GM21717 (cell line): ENCODE data around the gene ZNF24.
A peak's percentile ranks its signal among the peaks of the same experiment; 100 is the strongest.

Experiments used
- ATAC-seq: cut with Tn5 transposase; IDR thresholded peaks from one replicate; pipeline ENCODE4 v1.9.1; 2021; ENCODE audit warnings: mild to moderate bottlenecking, moderate library complexity; ENCODE audit not compliant: unreplicated experiment

The ZNF24 gene

DNA sequence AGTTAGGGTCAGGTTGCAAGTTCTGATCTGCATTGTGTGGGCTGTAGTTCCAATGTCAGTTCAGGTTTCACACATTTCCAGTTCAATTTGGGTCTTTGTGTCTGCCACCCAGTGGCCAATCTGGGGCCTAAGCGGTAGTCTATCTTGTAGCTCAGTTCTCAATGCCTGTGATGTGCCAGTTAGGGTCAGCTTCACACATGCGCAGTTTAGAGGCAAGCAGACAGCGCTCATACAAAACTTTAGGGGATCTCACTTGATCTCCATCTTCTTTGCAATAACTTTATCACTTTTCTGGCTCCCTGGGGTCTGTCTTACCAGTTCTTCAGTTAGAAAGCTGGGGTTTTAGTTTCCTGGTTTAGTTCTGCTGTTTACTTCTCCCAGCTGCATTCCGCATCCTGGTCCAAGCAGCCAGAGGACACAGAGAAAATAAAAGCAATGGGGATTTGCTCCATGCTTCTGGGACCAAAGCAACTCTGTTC, 11.0 kb upstream of the ZNF24 start:
- peak; percentile 88 for ATAC-seq

- no peak for ATAC-seq
These were observed 8.6 kb upstream of the ZNF24 start for GRCh38 chr18:35352778-35353177.

GRCh38 chr18:35352283-35352682, 8.1 kb upstream of the ZNF24 start:
- ATAC-seq = no peak

DNA sequence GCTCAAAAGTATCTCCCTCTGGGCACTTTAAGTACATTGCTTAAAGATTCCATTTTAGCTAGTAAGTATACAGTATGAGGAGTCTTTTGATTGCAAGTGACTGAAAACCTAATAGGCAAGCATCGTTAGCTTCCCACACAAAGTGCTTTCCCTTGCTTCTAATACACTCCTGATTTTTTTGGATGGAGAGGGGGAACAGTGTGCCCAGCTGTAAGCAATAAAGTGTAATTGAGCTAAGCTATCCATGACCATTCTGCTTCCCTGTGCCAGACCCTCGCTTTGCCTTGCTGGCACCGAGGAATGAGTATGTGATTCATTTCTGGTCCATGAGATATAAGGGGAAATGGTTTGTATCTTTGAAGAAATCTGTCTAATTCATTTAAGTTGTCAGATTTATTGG, 3.8 kb upstream of the ZNF24 start:
- ATAC-seq = no peak

DNA sequence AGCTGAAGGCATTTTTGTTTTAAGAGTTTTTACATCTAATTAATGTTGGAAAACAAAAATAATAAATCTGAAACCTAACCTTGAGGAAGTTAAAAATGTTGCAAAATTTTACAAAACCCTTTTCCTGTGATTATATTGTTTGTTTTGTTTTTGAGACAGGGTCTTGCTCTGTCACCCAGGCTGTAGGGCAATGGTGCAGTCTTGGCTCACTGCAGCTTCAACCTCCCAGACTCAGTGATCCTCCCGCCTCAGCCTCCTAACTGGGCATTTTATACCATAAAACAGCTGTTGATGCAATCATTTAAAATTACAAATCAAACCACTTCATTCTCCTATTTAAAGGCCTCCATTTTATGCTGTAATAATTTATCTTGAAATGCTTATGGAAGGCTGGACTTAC, 1.7 kb upstream of the ZNF24 start:
- no peak for ATAC-seq

- no peak for ATAC-seq
These were observed 1.3 kb upstream of the ZNF24 start for GRCh38 chr18:35345460-35345921.

DNA sequence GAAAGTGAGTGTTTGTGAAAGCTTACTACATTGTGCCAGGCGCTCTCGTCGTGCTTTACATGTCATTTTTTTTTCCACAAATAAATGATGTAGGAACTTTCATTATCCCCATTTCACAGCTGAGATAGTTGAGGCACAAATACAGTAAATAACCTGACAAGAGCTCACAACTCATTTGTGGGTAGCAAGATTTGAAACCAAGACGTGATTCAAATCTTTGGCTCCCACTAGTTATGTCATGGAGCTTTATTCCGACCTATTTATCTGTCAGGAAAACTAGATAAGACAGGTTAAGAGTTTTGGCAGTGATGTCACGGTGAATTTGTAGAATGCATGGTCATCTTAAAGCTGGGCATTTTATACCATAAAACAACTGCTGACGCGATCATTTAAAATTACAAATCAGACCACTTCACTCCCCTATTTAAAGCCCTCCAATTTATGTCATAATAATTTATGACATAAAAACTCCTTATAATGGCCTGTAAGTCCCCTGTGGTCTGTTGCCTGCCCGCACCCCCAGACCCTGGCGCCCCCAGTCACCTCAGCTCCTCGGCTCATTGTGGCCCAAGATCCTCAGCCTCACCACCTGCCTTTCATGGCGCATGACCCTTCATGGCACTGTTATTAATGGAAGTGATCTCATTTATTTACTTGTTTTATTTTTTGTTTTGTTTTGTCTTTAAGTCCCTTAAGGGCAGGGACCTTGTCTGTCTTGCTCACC, 678 bp upstream of the ZNF24 start:
- ATAC-seq = peak; percentile 4

DNA sequence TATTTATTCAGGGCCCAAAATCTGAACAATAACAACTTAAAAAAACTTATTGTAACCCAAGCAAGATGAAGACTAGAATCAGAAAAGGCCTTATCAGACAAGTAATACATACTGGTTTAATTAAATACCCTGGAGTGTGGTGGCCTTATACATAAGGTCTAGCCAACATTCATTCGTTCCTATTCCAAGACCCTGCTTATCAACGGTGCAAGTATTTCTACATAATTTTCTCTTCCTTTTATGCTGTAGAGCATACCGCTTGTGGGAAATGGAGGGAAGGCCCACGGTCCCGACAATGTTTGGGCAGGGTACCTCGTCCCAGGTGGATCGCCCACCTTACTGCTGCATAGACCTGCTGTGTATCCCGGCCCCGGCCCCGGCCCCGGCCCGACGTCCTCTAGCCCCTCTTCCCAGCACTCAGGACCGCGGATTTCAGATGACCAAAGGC, 708 bp downstream of the ZNF24 start:
- no peak for ATAC-seq

DNA sequence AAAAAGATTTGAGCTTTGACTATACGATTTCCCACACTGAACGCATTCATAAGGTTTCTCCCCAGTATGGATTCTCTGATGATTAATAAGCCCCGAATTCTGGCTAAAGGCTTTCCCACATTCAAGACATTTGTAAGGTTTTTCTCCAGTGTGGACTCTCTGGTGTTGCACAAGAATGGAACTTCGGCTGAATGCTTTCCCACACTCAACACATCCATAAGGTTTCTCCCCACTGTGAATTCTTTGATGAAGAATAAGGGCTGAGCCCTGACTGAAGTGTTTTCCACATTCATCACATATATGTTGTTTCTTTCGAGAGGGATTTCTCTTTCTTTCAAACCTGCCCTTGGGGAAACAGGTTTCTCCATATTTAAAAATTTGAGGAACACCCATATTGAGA, 6.9 kb downstream of the ZNF24 start:
- ATAC-seq = no peak

- no peak for ATAC-seq
These were observed 8.4 kb downstream of the ZNF24 start for GRCh38 chr18:35335866-35336265.

- ATAC-seq = no peak
These were observed 9.4 kb downstream of the ZNF24 start for GRCh38 chr18:35334821-35335220.

GRCh38 chr18:35334212-35334611, 10.0 kb downstream of the ZNF24 start:
- no peak for ATAC-seq

DNA sequence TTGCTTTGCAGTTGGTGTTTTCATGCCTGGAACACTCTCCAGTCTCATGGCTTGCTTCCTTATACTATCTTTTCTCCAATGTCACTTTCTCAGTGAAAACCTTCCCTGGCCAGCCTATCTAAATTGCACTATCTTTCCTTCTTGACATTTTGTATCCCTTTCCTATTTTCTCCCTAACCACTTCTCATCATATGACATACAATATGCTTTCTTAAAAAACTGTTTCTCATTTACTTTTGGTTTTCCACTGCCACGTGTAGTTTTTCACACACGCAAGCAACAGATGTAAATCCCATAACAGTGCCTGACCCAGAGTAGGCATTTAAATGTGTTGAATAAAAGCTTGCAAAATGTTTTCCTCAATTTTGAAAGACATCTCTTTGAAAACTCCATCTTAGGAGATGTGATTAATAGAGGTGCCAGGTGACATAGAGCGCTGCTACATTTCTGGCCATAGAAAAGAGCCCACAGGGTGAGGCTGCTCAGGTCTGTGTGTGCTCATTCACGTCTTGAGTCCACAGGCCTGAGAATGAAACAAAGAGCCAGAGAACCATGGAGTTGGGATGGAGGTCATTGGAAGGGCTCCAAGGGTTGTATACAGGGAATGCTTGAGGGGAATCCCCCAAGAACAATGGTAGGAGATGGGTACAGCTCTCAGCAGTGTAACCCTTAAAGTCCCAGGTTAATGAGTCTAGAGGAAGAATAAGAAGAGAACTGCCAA, 12.7 kb downstream of the ZNF24 start:
- ATAC-seq = no peak

DNA sequence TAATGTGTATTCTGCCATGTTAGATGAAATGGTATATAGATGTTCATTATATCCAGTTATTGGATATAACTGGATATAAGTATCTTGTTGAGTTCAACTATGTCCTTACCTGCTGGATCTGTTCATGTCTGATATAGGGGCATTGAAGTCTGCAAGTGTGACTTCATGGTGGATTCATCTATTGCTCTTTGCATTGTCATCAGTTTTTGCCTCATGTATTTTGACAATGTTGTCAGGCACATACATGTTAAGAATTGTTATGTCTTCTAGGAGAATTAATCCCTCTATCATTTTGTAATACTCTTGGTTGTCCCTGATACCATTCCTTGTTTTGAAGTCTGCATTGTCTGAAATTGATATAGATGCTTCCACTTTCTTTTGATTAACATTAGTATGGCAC, 15.4 kb downstream of the ZNF24 start:
- no peak for ATAC-seq

DNA sequence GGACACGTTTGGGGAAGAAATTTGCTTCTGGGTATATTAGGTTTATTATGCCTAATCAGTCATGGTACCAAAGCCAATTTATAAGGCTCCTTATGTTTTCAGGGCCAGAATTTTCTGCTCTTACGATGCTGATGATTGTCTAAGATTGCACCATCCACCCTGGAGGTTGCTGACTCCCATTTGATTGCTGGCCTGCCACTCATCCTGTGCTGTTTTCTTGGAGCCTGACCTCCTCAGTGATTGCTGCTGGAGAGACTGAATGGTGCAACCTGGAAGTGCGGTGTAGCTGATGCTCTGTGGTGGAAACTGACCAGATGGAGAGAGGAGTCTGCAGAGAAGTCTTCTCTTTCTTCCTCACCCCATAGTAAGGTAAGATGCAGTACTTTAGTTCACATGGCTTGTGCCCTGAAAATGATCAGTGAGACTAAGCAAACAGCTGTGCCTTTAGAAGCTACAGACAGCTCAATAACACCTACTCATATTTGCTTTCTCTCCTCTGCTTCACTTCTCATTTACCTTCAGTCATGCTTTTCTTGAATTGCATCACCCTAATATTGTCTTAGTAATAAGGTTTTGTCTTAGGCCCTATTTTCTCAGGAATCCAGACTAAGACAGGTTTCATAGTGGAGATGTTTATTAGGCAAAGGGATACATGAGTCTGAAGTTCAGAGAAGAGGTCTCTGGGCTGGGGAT, 17.4 kb downstream of the ZNF24 start:
- ATAC-seq = no peak

DNA sequence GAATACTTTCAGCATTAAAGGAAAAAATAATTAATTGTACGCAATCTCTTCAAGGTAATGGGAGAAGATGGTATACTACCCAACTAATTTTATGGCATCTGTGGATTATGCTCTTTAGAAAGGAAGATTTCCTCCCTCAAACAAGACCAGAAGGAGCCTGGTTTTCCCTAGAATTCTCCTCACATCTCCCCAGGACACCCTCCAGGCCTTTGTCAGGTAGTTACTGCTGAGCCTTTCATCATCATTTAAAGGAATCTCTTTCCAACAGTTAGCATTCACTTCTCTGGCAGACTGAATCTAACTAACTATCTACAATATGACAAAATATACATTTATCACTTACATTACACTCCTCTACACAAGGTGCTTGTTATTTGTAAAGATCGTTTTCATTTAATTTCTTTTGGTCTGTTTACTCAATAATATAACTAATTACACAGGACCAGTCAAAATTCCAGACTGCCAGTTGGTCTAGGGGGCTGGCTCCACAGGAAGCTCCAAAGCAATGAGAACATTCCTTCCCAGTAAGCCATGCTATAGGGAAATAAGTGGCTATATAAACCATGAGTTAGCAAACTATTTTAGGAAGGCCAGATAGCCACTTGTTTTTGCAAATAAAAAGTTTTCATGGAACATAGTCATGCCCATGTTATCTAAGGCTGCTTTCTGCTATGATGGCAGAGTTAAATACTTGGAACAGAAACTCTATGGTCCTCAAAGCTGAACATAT, 19.1 kb downstream of the ZNF24 start:
- no peak for ATAC-seq

DNA sequence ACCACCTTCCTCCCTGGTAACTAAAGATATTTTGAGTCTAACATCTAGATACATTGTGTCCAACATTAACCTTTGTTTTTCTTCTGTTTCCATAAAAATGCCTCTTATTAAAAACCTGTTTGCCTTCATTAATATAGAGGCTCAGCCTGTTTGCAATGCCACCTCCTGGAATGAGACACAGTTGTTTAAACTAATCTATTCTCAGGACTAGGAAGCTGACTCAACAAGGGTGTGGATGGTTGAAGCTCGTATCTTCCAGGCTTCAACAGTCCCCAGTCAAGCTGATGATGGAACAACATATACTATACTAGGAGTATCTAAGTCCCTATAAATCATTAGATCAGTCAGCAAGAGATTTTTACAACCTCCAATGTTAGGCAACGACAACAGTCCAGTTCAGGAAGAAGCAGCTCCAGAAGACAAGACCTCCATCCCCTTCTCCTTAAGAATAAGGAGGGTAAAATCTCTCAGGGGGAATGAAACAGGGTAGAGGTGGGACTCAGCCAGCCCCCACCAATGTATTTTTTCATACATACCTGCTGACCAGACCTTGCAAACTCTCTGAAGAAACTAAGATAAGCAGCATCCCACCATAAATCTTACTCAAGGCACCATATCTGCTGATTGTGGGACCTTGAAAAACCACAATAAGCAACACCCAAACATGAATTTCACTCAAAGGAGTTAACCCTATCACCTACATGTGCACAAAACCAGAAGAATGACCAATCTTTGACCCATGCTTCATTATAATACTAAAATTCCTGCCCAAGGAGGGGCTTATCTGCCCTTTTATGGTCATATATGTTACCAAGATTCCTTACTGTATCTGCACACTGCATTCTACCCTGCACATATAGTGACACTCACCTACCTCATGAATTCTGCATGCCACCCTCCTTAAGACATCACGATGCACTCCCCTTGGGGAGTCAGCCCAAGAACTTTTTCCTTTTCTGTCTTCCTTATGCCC, 21.4 kb downstream of the ZNF24 start:
- no peak for ATAC-seq

DNA sequence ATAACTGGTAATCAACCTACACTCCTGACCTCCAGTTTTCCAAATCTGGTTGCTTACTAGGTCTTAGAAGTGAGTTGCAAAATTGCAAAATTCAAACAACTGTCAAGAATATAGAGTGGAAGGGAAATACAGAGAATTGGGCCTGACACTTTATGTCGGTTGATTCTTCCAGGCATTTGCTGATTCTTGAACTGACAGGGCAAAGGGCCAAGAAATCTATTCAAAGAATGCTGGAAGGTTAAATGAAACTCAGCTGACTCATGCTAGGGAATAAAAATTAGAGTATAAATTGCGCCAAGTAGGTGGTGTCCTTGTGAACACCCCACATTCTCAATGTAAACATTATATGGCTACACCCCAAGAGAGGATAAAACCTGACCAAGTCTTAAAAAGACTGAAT, 32.7 kb downstream of the ZNF24 start:
- ATAC-seq = no peak

- ATAC-seq = no peak
These were observed 37.5 kb downstream of the ZNF24 start for GRCh38 chr18:35306588-35307250.
